Endometrial microvascular endothelial cells (primary cell): ENCODE data around the gene SYCE3. TPM values are rescaled to one million over a fixed set of nuclear protein-coding genes. Genes with fewer than 3 reads are reported as not detected.

ENCODE experiments used
- in situ Hi-C: cut with HindIII; loops from 2 replicates; pipeline ENCODE4 v1.10.0; 2017; ENCODE audit warnings: low sequenced_read_pairs, low pct_unique_long_range_greater_than_20kb; ENCODE audit errors: inconsistent ontology term
- total RNA-seq: library from RNA; depleted of rRNA; stranded (reverse); fragments of >200 nt; gene quantifications from one replicate; pipeline ENCODE4 v1.2.3, GENCODE V29; 2015; ENCODE audit errors: inconsistent ontology term

Gene SYCE3
- total RNA-seq, 1 donor from 2014 or later = not detected

GRCh38 chr22:50507991-50508884, 54.5 kb downstream of the SYCE3 start, which contains the start of gene NCAPH2:
NCAPH2 (plus strand) TSS chr22:50508224; CDS start chr22:50508338, 114 bp downstream.
- in situ Hi-C loops = no loop called here

- in situ Hi-C loops = no loop called here
These were observed 55.2 kb downstream of the SYCE3 start, which contains the start of gene LMF2 for GRCh38 chr22:50507421-50507990. LMF2 (minus strand) TSS chr22:50507702; CDS start chr22:50507675, 27 bp downstream.

- in situ Hi-C loops = no loop called here
These were observed 55.9 kb downstream of the SYCE3 start for GRCh38 chr22:50506611-50507420.

GRCh38 chr22:50505776-50506610, 56.7 kb downstream of the SYCE3 start:
- in situ Hi-C loops = no loop called here

- in situ Hi-C loops = no loop called here
These were observed 57.4 kb downstream of the SYCE3 start for GRCh38 chr22:50505276-50505775.

- in situ Hi-C loops = no loop called here
These were observed 58.1 kb downstream of the SYCE3 start for GRCh38 chr22:50504369-50505211.

GRCh38 chr22:50503475-50504145, 59.1 kb downstream of the SYCE3 start:
- in situ Hi-C loops = no loop called here

GRCh38 chr22:50502628-50503474, 59.9 kb downstream of the SYCE3 start:
- in situ Hi-C loops = no loop called here

GRCh38 chr22:50502096-50502495, 60.6 kb downstream of the SYCE3 start:
- in situ Hi-C loops = no loop called here

Other genes starting within 250 kb of the SYCE3 start
- gene DENND6B, start 235.9 kb downstream of the SYCE3 start, total RNA-seq = 1.2 TPM
- 35.0 TPM for gene PPP6R2, start 219.6 kb downstream of the SYCE3 start, total RNA-seq
- gene SBF1, start 87.9 kb downstream of the SYCE3 start, total RNA-seq = 53.1 TPM
- under 0.01 TPM for gene ADM2, start 81.4 kb downstream of the SYCE3 start, total RNA-seq
- not detected for gene MIOX, start 76.1 kb downstream of the SYCE3 start, total RNA-seq
- gene LMF2, start 55.2 kb downstream of the SYCE3 start, total RNA-seq = 73.8 TPM
- gene NCAPH2, start 54.7 kb downstream of the SYCE3 start, total RNA-seq = 53.9 TPM
- gene SCO2, start 37.3 kb downstream of the SYCE3 start, total RNA-seq = 1.1 TPM
- 16.1 TPM for gene TYMP, start 32.9 kb downstream of the SYCE3 start, total RNA-seq
- gene KLHDC7B, start 17.0 kb downstream of the SYCE3 start, total RNA-seq = not detected
- 3.2 TPM for gene CPT1B, start 15.5 kb upstream of the SYCE3 start, total RNA-seq
- gene CHKB, start 19.9 kb upstream of the SYCE3 start, total RNA-seq = 41.0 TPM
- 0.93 TPM for gene MAPK8IP2, start 37.9 kb upstream of the SYCE3 start, total RNA-seq
- gene ARSA, start 65.2 kb upstream of the SYCE3 start, total RNA-seq = 55.8 TPM
- 22.2 TPM for gene SHANK3, start 109.9 kb upstream of the SYCE3 start, total RNA-seq
- 0.65 TPM for gene ACR, start 175.3 kb upstream of the SYCE3 start, total RNA-seq
- 9.9 TPM for gene RABL2B, start 220.7 kb upstream of the SYCE3 start, total RNA-seq